ENCODE measurements around the gene PHACTR3. TPM values are rescaled to one million over a fixed set of nuclear protein-coding genes. Genes with fewer than 3 reads are reported as not detected.

PHACTR3 gene
- total and polyA plus RNA-seq, 2 donors (not counting 3 experiments of a cell fraction or from before 2014, with no cell fraction given): not detected

DNA sequence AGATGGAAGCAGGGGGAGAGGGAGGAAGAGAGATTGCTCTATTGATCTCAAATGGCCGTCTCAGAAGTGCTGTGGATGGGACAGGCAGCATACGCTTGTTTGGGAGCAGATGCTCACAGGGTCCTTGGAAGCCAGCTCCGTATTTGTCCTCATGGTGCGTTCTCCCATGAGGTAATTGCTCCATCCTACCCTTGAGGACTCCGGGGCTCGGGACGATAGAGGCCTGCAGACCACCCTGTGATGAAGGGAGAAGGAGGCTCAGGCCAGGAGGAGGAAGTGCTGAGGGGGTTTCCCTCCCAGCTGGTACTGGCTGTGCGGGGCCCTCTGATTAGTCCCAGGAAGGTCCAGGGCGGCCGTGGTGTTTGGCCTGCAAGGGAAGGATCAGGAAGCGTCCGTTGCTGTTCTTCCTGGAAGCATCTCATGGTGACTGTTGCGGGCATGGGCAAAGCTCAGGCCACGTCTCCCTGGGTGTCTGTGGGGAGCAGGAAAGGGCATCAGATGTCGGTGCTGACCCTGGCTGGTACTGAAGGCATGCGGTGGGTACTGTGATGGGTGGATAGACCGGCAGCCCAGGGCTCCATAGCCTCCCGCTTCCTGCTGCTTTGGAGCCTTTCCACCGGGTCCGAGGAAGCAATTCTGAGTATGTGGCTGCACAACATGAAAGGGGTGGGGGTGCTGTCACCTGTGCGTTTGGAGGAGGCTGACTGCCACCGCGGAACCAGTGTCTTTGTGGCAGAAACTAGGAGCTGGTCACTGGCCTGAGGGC, 170.8 kb downstream of the PHACTR3 start:
- no peak overlapping the region for H3K4me2 ChIP-seq (ENCODE audit: insufficient read depth, low read length)
- intact Hi-C loops (cut with micrococcal nuclease) (no loop called here), dilution Hi-C loops (cut with MboI; ENCODE audit: extremely low pct_ligation_motif_present, low sequenced_read_pairs) (no loop called here)
- BruUV-seq (replicated peaks): no TSS peak
- no peaks in the 10 kb centered on the region for H3K4me1 ChIP-seq (ENCODE audit: control insufficient read depth, extremely low read depth, insufficient read depth, low read length)
- no peaks in the 10 kb centered on the region for H4K20me1 ChIP-seq (replicated peaks; ENCODE audit: control insufficient read depth, extremely low read depth, insufficient read depth, low read length)
- H3K9ac ChIP-seq (replicated peaks; ENCODE audit: extremely low read depth, insufficient read depth, low read length): no peak overlapping the region
- H3K27me3 ChIP-seq (ENCODE audit: control insufficient read depth in 2 of 2, insufficient read depth in 2 of 2, low read length in 2 of 2): no peaks in the 10 kb centered on the region
- TF ChIP-seq FOS (IDR thresholded peaks at IDR 0.05; ENCODE audit: borderline replicate concordance, insufficient read depth, low read length) (no peak), GATA2 (IDR thresholded peaks at IDR 0.05; ENCODE audit: insufficient read depth, insufficient read length, low read depth, low read length) (no peak), POLR2AphosphoS5 (IDR thresholded peaks at IDR 0.05; ENCODE audit: insufficient read depth, low read depth, low read length) (no peak), EZH2 (IDR thresholded peaks at IDR 0.05; ENCODE audit: borderline replicate concordance, low read depth, low read length, severe bottlenecking) (no peak), MYC (IDR thresholded peaks at IDR 0.05; ENCODE audit: low read depth, low read length) (no peak), JUN (IDR thresholded peaks at IDR 0.05; ENCODE audit: borderline replicate concordance, insufficient read depth, insufficient read length, low read depth) (no peak), MAX (IDR thresholded peaks at IDR 0.05; ENCODE audit: insufficient read depth, insufficient read length) (no peak), POLR2A (IDR thresholded peaks at IDR 0.05; ENCODE audit: low read depth, low read length) (no peak)
- TF ChIP-seq, protein P1, sequence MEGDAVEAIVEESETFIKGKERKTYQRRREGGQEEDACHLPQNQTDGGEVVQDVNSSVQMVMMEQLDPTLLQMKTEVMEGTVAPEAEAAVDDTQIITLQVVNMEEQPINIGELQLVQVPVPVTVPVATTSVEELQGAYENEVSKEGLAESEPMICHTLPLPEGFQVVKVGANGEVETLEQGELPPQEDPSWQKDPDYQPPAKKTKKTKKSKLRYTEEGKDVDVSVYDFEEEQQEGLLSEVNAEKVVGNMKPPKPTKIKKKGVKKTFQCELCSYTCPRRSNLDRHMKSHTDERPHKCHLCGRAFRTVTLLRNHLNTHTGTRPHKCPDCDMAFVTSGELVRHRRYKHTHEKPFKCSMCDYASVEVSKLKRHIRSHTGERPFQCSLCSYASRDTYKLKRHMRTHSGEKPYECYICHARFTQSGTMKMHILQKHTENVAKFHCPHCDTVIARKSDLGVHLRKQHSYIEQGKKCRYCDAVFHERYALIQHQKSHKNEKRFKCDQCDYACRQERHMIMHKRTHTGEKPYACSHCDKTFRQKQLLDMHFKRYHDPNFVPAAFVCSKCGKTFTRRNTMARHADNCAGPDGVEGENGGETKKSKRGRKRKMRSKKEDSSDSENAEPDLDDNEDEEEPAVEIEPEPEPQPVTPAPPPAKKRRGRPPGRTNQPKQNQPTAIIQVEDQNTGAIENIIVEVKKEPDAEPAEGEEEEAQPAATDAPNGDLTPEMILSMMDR (IDR thresholded peaks at IDR 0.05; ENCODE audit: extremely low read depth in 1 of 2, insufficient read depth in 1 of 2, low read depth in 1 of 2, low read length in 2 of 2): no peak
- no peak overlapping the region for H3K27ac ChIP-seq (ENCODE audit: insufficient read depth, low read depth, low read length)
- H3K9me3 ChIP-seq (replicated peaks; ENCODE audit: control insufficient read depth, insufficient read depth, low read length): no peaks in the 10 kb centered on the region
- CTCF ChIA-PET: no interaction called here
- H3K4me3 ChIP-seq (replicated peaks in 1 of 3; ENCODE audit: insufficient read depth in 1 of 3, low read depth in 1 of 3, low read length in 3 of 3): no peak overlapping the region
- no peaks in the 10 kb centered on the region for H3K36me3 ChIP-seq (ENCODE audit: control insufficient read depth in 2 of 2, extremely low read depth in 1 of 2, insufficient read depth in 2 of 2, low read length in 2 of 2)
- H3K79me2 ChIP-seq (ENCODE audit: control insufficient read depth, insufficient read depth, low read length): no peaks in the 10 kb centered on the region
- no peaks in the 10 kb centered on the region for H3K9me1 ChIP-seq (replicated peaks; ENCODE audit: control insufficient read depth, extremely low read depth, insufficient read depth, low read length)
- FAIRE-seq: no peak
- no peak for DNase-seq (ENCODE audit: low read depth, low spot score)
- no peak overlapping the region for H2AFZ ChIP-seq (ENCODE audit: low read depth, low read length)
- POLR2A ChIA-PET: no interaction called here
